Measurements from ENCODE around the gene ACBD6.
"Not testable (repeated sequence)": the region's sequence is repeated elsewhere in the genome, so short reads cannot be mapped to it uniquely, and the experiment has no call there.

Gene ACBD6

GRCh38 chr1:180488661-180489060 lies 13.7 kb downstream of the ACBD6 start:
- no peak for DNase-seq

GRCh38 chr1:180486092-180486491 lies 16.3 kb downstream of the ACBD6 start:
- no peak for DNase-seq

GRCh38 chr1:180484490-180484889 lies 17.9 kb downstream of the ACBD6 start:
- DNase-seq: no peak

- peak; percentile 68 for DNase-seq
Measured at GRCh38 chr1:180482425-180483275, 19.7 kb downstream of the ACBD6 start.

GRCh38 chr1:180470031-180470430 lies 32.3 kb downstream of the ACBD6 start:
- no peak for DNase-seq

- no peak for DNase-seq
Measured at GRCh38 chr1:180468311-180468710, 34.1 kb downstream of the ACBD6 start.

GRCh38 chr1:180462102-180462501 lies 40.3 kb downstream of the ACBD6 start:
- no peak for DNase-seq

- DNase-seq: not testable (repeated sequence)
Measured at GRCh38 chr1:180461682-180462081, 40.7 kb downstream of the ACBD6 start.

GRCh38 chr1:180458807-180459206 lies 43.6 kb downstream of the ACBD6 start:
- DNase-seq: no peak

GRCh38 chr1:180456191-180456590 lies 46.2 kb downstream of the ACBD6 start:
- no peak for DNase-seq

- DNase-seq: peak; percentile 26
Measured at GRCh38 chr1:180451504-180451903, 50.9 kb downstream of the ACBD6 start.

- DNase-seq: no peak
Measured at GRCh38 chr1:180444522-180444921, 57.9 kb downstream of the ACBD6 start.

- DNase-seq: no peak
Measured at GRCh38 chr1:180440335-180440734, 62.0 kb downstream of the ACBD6 start.

GRCh38 chr1:180435566-180435965 lies 66.8 kb downstream of the ACBD6 start:
- DNase-seq: no peak

GRCh38 chr1:180433873-180434272 lies 68.5 kb downstream of the ACBD6 start:
- DNase-seq: no peak

- DNase-seq: no peak
Measured at GRCh38 chr1:180431683-180432082, 70.7 kb downstream of the ACBD6 start.

- DNase-seq: peak; percentile 85
Measured at GRCh38 chr1:180428782-180429695, 73.3 kb downstream of the ACBD6 start.

GRCh38 chr1:180425952-180426351 lies 76.4 kb downstream of the ACBD6 start:
- DNase-seq: no peak

GRCh38 chr1:180424848-180425457 lies 77.4 kb downstream of the ACBD6 start:
- no peak for DNase-seq

- no peak for DNase-seq
Measured at GRCh38 chr1:180421614-180422013, 80.8 kb downstream of the ACBD6 start.

- DNase-seq: not testable (repeated sequence)
Measured at GRCh38 chr1:180421145-180421544, 81.2 kb downstream of the ACBD6 start.

GRCh38 chr1:180415985-180416633 lies 86.3 kb downstream of the ACBD6 start:
- DNase-seq: peak; percentile 57
